Activated B cell treated with CpG ODN at 0.5 μM for 24 hours (primary cell): ENCODE measurements around the gene EEF1G. TPM values are rescaled to one million over a fixed set of nuclear protein-coding genes. Genes with fewer than 3 reads are reported as not detected.
A peak's percentile ranks its signal among the peaks of the same experiment; 100 is the strongest.

Experiments
- ATAC-seq: fragments of 200-7000 bp; cut with Tn5 transposase; one replicate; pipeline ENCODE4 v1.10.0; 2021; ENCODE audit warnings: low read depth, mild to moderate bottlenecking, moderate library complexity
- CTCF ChIA-PET: fragments of 350-600 bp; sonication (Branson Sonifier 250); formaldehyde crosslinking; loops from one replicate; lab custom pipeline; 2021; ENCODE audit warnings: antibody characterized with exemption; lab: Charles Lee
- POLR2A ChIA-PET: fragments of 350-600 bp; sonication (Branson Sonifier 250); formaldehyde crosslinking; loops from one replicate; lab custom pipeline; 2021; ENCODE audit warnings: antibody characterized with exemption; lab: Charles Lee
- DNase-seq: peaks from one replicate; pipeline ENCODE4 v3.0.0; 2022
- H3K27ac Mint-ChIP-seq: one replicate; pipeline ENCODE4 v1.8.0; 2020; ENCODE audit warnings: mixed read lengths
- H3K27me3 Mint-ChIP-seq: one replicate; pipeline ENCODE4 v1.8.0; 2021; ENCODE audit warnings: mixed read lengths
- H3K36me3 Mint-ChIP-seq: one replicate; pipeline ENCODE4 v1.8.0; 2021; ENCODE audit warnings: low read depth, mixed read lengths
- H3K4me1 Mint-ChIP-seq: one replicate; pipeline ENCODE4 v1.8.0; 2021; ENCODE audit warnings: mixed read lengths
- H3K4me3 Mint-ChIP-seq: one replicate; pipeline ENCODE4 v1.8.0; 2020; ENCODE audit warnings: mild to moderate bottlenecking, mixed read lengths
- H3K9me3 Mint-ChIP-seq: one replicate; pipeline ENCODE4 v1.8.0; 2020; ENCODE audit warnings: mixed read lengths
- intact Hi-C: fragments of 100-400 bp; cut with micrococcal nuclease; formaldehyde crosslinking; loops from one replicate; pipeline ENCODE4 v1.15.1; 2024
- total RNA-seq: library from RNA; stranded (reverse); gene quantifications from 2 replicates; pipeline ENCODE4 v1.2.3, GENCODE V29; 2022
- TF ChIP-seq, protein P1 (sequence below): fragments of 200-600 bp; IDR thresholded peaks from one replicate; pipeline ENCODE4 v1.8.0; 2022; ENCODE audit warnings: antibody characterized with exemption, mild to moderate bottlenecking

The EEF1G gene
- total RNA-seq, 1 donor from 2014 or later = 2,373 TPM

DNA sequence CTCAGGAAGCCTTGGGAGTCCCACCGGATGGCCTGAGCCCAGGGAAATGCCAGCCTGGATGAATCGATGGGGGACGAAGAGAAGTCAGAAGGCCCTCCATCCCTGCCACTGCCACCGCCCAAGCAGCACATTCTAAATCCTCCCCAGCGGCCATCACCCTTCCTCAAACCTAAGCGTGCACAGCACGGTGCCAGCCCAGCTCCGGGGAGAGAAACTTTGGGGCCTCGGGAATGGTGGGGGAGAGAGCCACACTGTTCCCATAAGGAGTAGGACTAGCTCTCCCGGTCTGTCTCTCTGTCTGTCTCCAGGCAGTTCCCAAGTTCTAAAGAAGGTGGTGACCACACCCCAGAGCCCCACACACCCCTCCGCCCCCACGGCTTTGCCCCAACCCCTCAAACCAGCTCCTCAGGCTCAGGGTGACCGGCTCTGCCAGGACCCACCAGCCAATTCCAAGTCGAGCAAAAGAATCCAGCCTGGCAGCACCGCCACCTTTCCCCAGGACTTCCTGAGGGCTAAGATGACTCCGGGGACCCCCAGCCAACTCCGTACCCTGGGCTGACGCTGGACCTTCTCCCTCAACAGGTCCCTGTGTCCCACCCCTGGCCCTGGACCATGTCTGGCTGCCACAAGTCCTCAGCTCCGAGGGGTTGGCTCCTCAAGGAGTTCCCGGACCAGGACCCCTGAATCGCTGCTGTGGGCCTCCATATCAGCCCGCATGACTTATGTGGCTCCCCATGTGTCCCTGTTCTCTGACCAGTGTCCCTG lies 29.8 kb downstream of the EEF1G start:
- H3K36me3 Mint-ChIP-seq = peaks cover 8% of the 10 kb centered on the region
- ChIA-PET POLR2A (interaction anchor here (0.7 to 10.1 kb wide), 17 partner anchors 9 to 297 kb away, joined by 3 to 183 read pairs (median 8); partner anchors contain the start of genes B3GAT3, C11orf98, CSKMT and EEF1G), CTCF (interaction anchor here (1.0 to 11.6 kb wide), 12 partner anchors 12 to 153 kb away, joined by 3 to 192 read pairs (median 8); partner anchors contain the start of genes MTA2, SCGB1A1 and TUT1)
- intact Hi-C loops = loop anchor here (5.0 kb wide), 1 partner anchor 37 kb away; no protein-coding TSS in a partner anchor
- H3K4me1 Mint-ChIP-seq = peaks cover 70% of the 10 kb centered on the region
- H3K9me3 Mint-ChIP-seq = no peaks in the 10 kb centered on the region
- TF ChIP-seq, protein P1, sequence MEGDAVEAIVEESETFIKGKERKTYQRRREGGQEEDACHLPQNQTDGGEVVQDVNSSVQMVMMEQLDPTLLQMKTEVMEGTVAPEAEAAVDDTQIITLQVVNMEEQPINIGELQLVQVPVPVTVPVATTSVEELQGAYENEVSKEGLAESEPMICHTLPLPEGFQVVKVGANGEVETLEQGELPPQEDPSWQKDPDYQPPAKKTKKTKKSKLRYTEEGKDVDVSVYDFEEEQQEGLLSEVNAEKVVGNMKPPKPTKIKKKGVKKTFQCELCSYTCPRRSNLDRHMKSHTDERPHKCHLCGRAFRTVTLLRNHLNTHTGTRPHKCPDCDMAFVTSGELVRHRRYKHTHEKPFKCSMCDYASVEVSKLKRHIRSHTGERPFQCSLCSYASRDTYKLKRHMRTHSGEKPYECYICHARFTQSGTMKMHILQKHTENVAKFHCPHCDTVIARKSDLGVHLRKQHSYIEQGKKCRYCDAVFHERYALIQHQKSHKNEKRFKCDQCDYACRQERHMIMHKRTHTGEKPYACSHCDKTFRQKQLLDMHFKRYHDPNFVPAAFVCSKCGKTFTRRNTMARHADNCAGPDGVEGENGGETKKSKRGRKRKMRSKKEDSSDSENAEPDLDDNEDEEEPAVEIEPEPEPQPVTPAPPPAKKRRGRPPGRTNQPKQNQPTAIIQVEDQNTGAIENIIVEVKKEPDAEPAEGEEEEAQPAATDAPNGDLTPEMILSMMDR = no peak
- peak overlapping the region; percentile 95 for H3K4me3 Mint-ChIP-seq
- no peak for DNase-seq
- ATAC-seq = no peak
- no peaks in the 10 kb centered on the region for H3K27me3 Mint-ChIP-seq
- H3K27ac Mint-ChIP-seq = peak overlapping the region; percentile 97

- ATAC-seq (peak; percentile 29), DNase-seq (peak; percentile 74)
- H3K27ac Mint-ChIP-seq = peak overlapping the region; percentile 97
- peaks cover 14% of the 10 kb centered on the region for H3K36me3 Mint-ChIP-seq
- H3K4me3 Mint-ChIP-seq = peak overlapping the region; percentile 95
- TF ChIP-seq, protein P1 = peak; percentile 78
- intact Hi-C loops = loop anchor here (1.0 to 5.0 kb wide), 2 partner anchors 36 to 119 kb away; no protein-coding TSS in a partner anchor
- ChIA-PET POLR2A (interaction anchor here (0.5 to 10.1 kb wide), 21 partner anchors 10 to 298 kb away, joined by 3 to 183 read pairs (median 7); partner anchors contain the start of genes C11orf98, CSKMT, EEF1G and HNRNPUL2), CTCF (interaction anchor here (0.6 to 11.6 kb wide), 26 partner anchors 11 to 322 kb away, joined by 3 to 192 read pairs (median 5); partner anchors contain the start of genes B3GAT3, EEF1G, MTA2 and SCGB1A1)
- peaks cover 78% of the 10 kb centered on the region for H3K4me1 Mint-ChIP-seq
- no peaks in the 10 kb centered on the region for H3K27me3 Mint-ChIP-seq
- no peaks in the 10 kb centered on the region for H3K9me3 Mint-ChIP-seq
These were observed 30.7 kb downstream of the EEF1G start for GRCh38 chr11:62542750-62543567.

- TF ChIP-seq, protein P1 = no peak
- Mint-ChIP-seq H3K9me3 (no peaks in the 10 kb centered on the region), H3K27ac (peak overlapping the region; percentile 97), H3K36me3 (peaks cover 14% of the 10 kb centered on the region), H3K4me3 (peak overlapping the region; percentile 95), H3K27me3 (no peaks in the 10 kb centered on the region), H3K4me1 (peaks cover 74% of the 10 kb centered on the region)
- no peak for ATAC-seq
- DNase-seq = no peak
- CTCF ChIA-PET = interaction anchor here (0.8 to 11.6 kb wide), 22 partner anchors 11 to 323 kb away, joined by 3 to 192 read pairs (median 5); partner anchors contain the start of genes B3GAT3, EEF1G, MTA2 and TUT1
- intact Hi-C loops = loop anchor here (1.0 to 5.0 kb wide), 2 partner anchors 35 to 118 kb away; no protein-coding TSS in a partner anchor
- POLR2A ChIA-PET = interaction anchor here (0.6 to 10.1 kb wide), 19 partner anchors 10 to 339 kb away, joined by 3 to 183 read pairs (median 8); partner anchors contain the start of genes C11orf98, CSKMT, EEF1G and INTS5
These were observed 31.5 kb downstream of the EEF1G start for GRCh38 chr11:62542111-62542745.

GRCh38 chr11:62540804-62541701 lies 32.6 kb downstream of the EEF1G start:
- Mint-ChIP-seq H3K9me3 (no peaks in the 10 kb centered on the region), H3K27ac (peak overlapping the region; percentile 97), H3K4me1 (peaks cover 71% of the 10 kb centered on the region), H3K4me3 (peak overlapping the region; percentile 95), H3K27me3 (no peaks in the 10 kb centered on the region), H3K36me3 (peaks cover 18% of the 10 kb centered on the region)
- ChIA-PET CTCF (interaction anchor here (1.2 to 11.6 kb wide), 6 partner anchors 15 to 324 kb away, joined by 3 to 192 read pairs (median 22); partner anchors contain the start of gene TUT1), POLR2A (interaction anchor here (0.5 to 10.1 kb wide), 13 partner anchors 12 to 340 kb away, joined by 3 to 183 read pairs (median 8); partner anchors contain the start of genes C11orf98, CSKMT, EEF1G and INTS5)
- DNase-seq = peak; percentile 64
- intact Hi-C loops = loop anchor here (1.0 to 5.0 kb wide), 7 partner anchors 10 to 97 kb away; partner anchors contain the start of gene TUT1
- ATAC-seq = peak; percentile 66
- TF ChIP-seq, protein P1 = no peak
